Spinal cord (tissue), 10 donors: ENCODE data around the gene DDX47. TPM values are rescaled to one million over a fixed set of nuclear protein-coding genes. Genes with fewer than 3 reads are reported as not detected.

ENCODE experiments used
- DNase-seq, 6 donors: peaks; one replicate each; pipeline versions ENCODE4 v3.0.0 to v3.0.0-alpha.2; 2013 to 2015; ENCODE audit warnings: low spot score in 6 of 6, low read depth in 4 of 6
- H3K27ac ChIP-seq: one replicate; pipeline ENCODE4 v1.5.1; 2013; ENCODE audit warnings: low read depth, low read length, control low read depth
- H3K27me3 ChIP-seq: one replicate; pipeline ENCODE4 v1.6.1; 2013; ENCODE audit warnings: low read length; ENCODE audit not compliant: control insufficient read depth, insufficient read depth
- H3K36me3 ChIP-seq: one replicate; pipeline ENCODE4 v1.6.1; 2013; ENCODE audit warnings: low read length; ENCODE audit not compliant: control insufficient read depth, insufficient read depth
- H3K4me1 ChIP-seq: one replicate; pipeline ENCODE4 v1.6.1; 2013; ENCODE audit warnings: low read length; ENCODE audit not compliant: control insufficient read depth, insufficient read depth
- H3K4me3 ChIP-seq: one replicate; pipeline ENCODE4 v1.5.1; 2013; ENCODE audit warnings: low read depth, low read length, control low read depth
- H3K9me3 ChIP-seq: one replicate; pipeline ENCODE4 v1.6.1; 2013; ENCODE audit warnings: low read length; ENCODE audit not compliant: control insufficient read depth, insufficient read depth
- WGBS: methylation state at CpG from one replicate; pipeline ENCODE4 v1.1.5; 2013; ENCODE audit warnings: missing lambda C conversion rate; ENCODE audit not compliant: insufficient coverage; 5-methylcytosine and 5-hydroxymethylcytosine counted together
- polyA plus RNA-seq, 2 donors: library from polyadenylated mRNA; unstranded; fragments of 120-200 nt; gene quantifications; one replicate each; pipeline ENCODE4 v1.2.1, GENCODE V29; 2013; ENCODE audit not compliant: insufficient read length in 2 of 2
- small RNA-seq: library from RNA; depleted of rRNA; stranded (forward); fragments of <200 nt; gene quantifications from one replicate; pipeline ENCODE3, GENCODE V24; 2014; ENCODE audit warnings: low replicate concordance
- total RNA-seq, 2 donors: library from RNA; depleted of rRNA in 1 of 2; stranded (reverse); fragments of 120-200 nt in 1 of 2; fragments of >200 nt in 1 of 2; gene quantifications; one replicate each; pipeline versions ENCODE4 v1.2.3 to v1.2.4, GENCODE V29; 2013 to 2014
- donor health status: healthy.

Gene DDX47
- total and polyA plus RNA-seq, 4 donors, result 54.1 to 66.3 (median 55.6) TPM

GRCh38 chr12:12877153-12877768, 64.1 kb downstream of the DDX47 start:
- peaks cover 4% of the 10 kb centered on the region for H3K4me1 ChIP-seq
- no peak for DNase-seq
- no peaks in the 10 kb centered on the region for H3K9me3 ChIP-seq
- no peaks in the 10 kb centered on the region for H3K36me3 ChIP-seq
- H3K27me3 ChIP-seq, result no peaks in the 10 kb centered on the region
- no peak overlapping the region for H3K4me3 ChIP-seq
- WGBS, result 93% methylated on average over 2 of the region's 5 CpGs
- no peak overlapping the region for H3K27ac ChIP-seq

- H3K4me1 ChIP-seq, result peaks cover 4% of the 10 kb centered on the region
- H3K9me3 ChIP-seq, result no peaks in the 10 kb centered on the region
- no peak overlapping the region for H3K4me3 ChIP-seq
- peak in 2 of 6 donors; percentile 76 to 78 for DNase-seq
- no peaks in the 10 kb centered on the region for H3K27me3 ChIP-seq
- no peaks in the 10 kb centered on the region for H3K36me3 ChIP-seq
- no peak overlapping the region for H3K27ac ChIP-seq
- 52% methylated on average over 6 of the region's 9 CpGs for WGBS
Observed at GRCh38 chr12:12877781-12878455, 64.8 kb downstream of the DDX47 start.

Small RNA genes lying within 50 kb of the gene (small RNA-seq; reads per million reads assigned to genes)
- gene AC007215.1 (not detected), gene MIR613 (not detected)

Other genes starting within 250 kb of the DDX47 start
- gene CREBL2, start 201.5 kb upstream of the DDX47 start, total RNA-seq, result 10 to 100 TPM; 32.2 to 58.6 TPM
- 10 to 100 TPM; 27.8 to 30.3 TPM for gene CREBL2, start 201.5 kb upstream of the DDX47 start, polyA plus RNA-seq
- 10 to 100 TPM in 1 of 2 donors, 1 to 10 TPM in 1; 4.6 to 11.5 TPM for gene GPR19, start 117.2 kb upstream of the DDX47 start, total RNA-seq
- 10 to 100 TPM in 1 of 2 donors, 1 to 10 TPM in 1; 9.7 to 12.0 TPM for gene GPR19, start 117.2 kb upstream of the DDX47 start, polyA plus RNA-seq
- gene CDKN1B, start 96.0 kb upstream of the DDX47 start, total RNA-seq, result 10 to 100 TPM; 63.2 to 90.6 TPM
- gene CDKN1B, start 96.0 kb upstream of the DDX47 start, polyA plus RNA-seq, result 10 to 100 TPM; 85.7 to 90.5 TPM
- 10 to 100 TPM; 36.1 to 76.2 TPM for gene APOLD1, start 27.7 kb upstream of the DDX47 start, total RNA-seq
- 10 to 100 TPM; 13.1 to 17.0 TPM for gene APOLD1, start 27.7 kb upstream of the DDX47 start, polyA plus RNA-seq
- gene GPRC5A, start 78.2 kb downstream of the DDX47 start, total RNA-seq, result 1 to 10 TPM; 4.1 to 4.3 TPM
- 1 to 10 TPM in 1 of 2 donors, under 1 TPM in 1; 0.89 to 5.2 TPM for gene GPRC5A, start 78.2 kb downstream of the DDX47 start, polyA plus RNA-seq
- not detected for gene GPRC5D, start 138.8 kb downstream of the DDX47 start, total RNA-seq
- under 1 TPM; 0.53 to 0.65 TPM for gene GPRC5D, start 138.8 kb downstream of the DDX47 start, polyA plus RNA-seq
- gene HEBP1, start 186.9 kb downstream of the DDX47 start, total RNA-seq, result 10 to 100 TPM; 16.8 to 17.1 TPM
- gene HEBP1, start 186.9 kb downstream of the DDX47 start, polyA plus RNA-seq, result 10 to 100 TPM; 32.4 to 39.4 TPM
- gene FAM234B, start 231.0 kb downstream of the DDX47 start, total RNA-seq, result 10 to 100 TPM; 17.2 to 43.7 TPM
- 10 to 100 TPM; 36.6 to 36.7 TPM for gene FAM234B, start 231.0 kb downstream of the DDX47 start, polyA plus RNA-seq